WI38 (cell line): Measurements from ENCODE around the gene SLC38A9.

Experiments used
- H3K4me3 ChIP-seq: 2 replicates; pipeline ENCODE4 v1.5.1; 2011; ENCODE audit warnings: low read depth, mild to moderate bottlenecking, control low read depth, low read length
- CTCF ChIP-seq: IDR thresholded peaks from 2 replicates; pipeline ENCODE4 v1.5.1; 2012; ENCODE audit warnings: low read depth, mild to moderate bottlenecking, control low read depth, low read length

SLC38A9 gene

GRCh38 chr5:55625589-55625909 lies 86.6 kb downstream of the SLC38A9 start:
- H3K4me3 ChIP-seq: no peak overlapping the region
- no peak for TF ChIP-seq CTCF

GRCh38 chr5:55624841-55625588 lies 87.1 kb downstream of the SLC38A9 start:
- H3K4me3 ChIP-seq: no peak overlapping the region
- no peak for TF ChIP-seq CTCF

DNA sequence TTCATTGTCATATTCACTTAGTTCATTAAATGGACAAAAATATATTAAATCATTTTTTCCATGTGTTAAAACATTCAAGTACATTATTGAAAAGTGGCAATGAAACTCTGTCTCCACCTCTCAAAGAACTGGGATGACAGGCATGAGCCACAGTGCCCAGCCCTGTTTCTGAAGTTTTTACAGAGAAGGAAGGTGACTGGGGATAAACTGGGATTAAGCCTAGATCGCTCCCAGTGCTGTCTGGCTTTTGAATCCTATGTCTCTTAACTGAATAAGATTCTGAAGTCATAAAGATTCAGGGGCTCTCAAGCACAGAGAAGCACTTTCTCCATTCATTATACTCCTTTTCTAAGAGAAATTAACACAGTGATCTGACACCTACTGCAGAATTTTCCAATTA lies 88.3 kb downstream of the SLC38A9 start:
- TF ChIP-seq CTCF: no peak

GRCh38 chr5:55622460-55622859 lies 89.7 kb downstream of the SLC38A9 start:
- TF ChIP-seq CTCF: no peak
- H3K4me3 ChIP-seq: no peak overlapping the region

More for the DNA sequence above, 88.3 kb downstream of the SLC38A9 start:
- H3K4me3 ChIP-seq: no peak overlapping the region

- no peak overlapping the region for H3K4me3 ChIP-seq
- TF ChIP-seq CTCF: no peak
These were observed 90.9 kb downstream of the SLC38A9 start for GRCh38 chr5:55621229-55621628.

DNA sequence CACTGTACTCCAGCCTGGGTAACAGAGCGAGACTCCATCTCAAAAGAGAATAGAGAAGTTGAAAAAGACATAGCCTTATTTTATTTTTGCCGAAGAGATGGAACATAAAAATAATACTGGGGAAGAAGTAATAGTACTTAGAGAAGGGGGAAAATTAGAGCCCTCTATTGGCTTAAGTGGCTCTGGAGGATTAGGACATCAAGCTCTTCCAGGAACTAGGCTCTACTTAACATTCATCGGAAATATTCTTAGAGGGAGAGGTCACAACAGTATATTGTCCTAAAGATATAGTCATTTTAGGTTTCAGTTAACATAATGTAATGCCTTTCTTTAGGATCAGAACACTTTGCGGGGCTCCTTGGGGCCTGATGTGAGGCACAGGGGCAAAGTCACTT lies 91.4 kb downstream of the SLC38A9 start:
- H3K4me3 ChIP-seq: no peak overlapping the region
- no peak for TF ChIP-seq CTCF

DNA sequence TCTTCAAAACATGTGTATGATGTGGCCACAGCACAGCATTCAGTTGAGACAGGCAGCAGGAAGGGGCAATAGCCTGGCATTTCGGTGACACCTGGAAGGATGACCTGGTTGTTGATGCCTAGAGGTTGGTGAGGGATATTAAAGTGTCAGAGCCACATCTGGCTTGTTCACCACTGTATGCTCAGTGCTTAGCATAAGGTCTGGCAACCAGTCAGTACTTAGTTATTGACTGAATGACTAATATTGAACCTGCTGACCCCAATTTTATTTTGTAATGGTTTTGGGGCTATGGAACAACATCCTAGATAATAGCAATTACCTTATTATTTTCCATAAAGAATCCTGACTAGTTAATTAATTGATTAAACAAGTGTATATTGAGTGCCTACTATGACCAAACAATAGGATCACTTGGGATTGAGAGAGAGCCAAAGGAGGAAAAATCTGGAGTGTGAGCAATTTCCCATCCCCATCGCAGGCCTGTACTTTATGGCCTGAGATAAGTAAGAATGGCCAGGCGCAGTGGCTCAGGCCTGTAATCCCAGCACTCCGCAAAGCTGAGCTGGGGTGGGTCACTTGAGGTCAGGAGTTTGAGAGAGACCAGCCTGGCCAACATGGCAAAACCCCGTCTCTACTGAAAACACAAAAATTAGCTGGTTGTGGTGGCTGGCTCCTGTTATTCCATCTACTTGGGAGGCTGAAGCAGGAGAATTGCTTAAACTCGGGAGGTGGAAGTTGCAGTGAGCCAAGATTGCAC lies 91.9 kb downstream of the SLC38A9 start:
- H3K4me3 ChIP-seq: no peak overlapping the region

More for the DNA sequence above, 91.9 kb downstream of the SLC38A9 start:
- TF ChIP-seq CTCF: no peak
